Keratinocyte (primary cell): Measurements from ENCODE around the gene IL15. TPM values are rescaled to one million over a fixed set of nuclear protein-coding genes. Genes with fewer than 3 reads are reported as not detected.

Experiments
- DNase-seq: peaks from one replicate; pipeline ENCODE4 v3.0.0-alpha.2; 2011; ENCODE audit warnings: low read depth, missing footprints, low spot score
- FAIRE-seq: peaks from 2 replicates; lab custom pipeline; 2011; peaks lifted over from hg19 to GRCh38; lab: Jason Lieb, UNC
- H2AFZ ChIP-seq: 2 replicates; pipeline ENCODE4 v1.6.0; 2012; ENCODE audit warnings: low read length, control low read depth, inconsistent platforms; ENCODE audit not compliant: control insufficient read depth
- H3K27ac ChIP-seq: 2 replicates; pipeline ENCODE4 v1.5.1; 2011; ENCODE audit warnings: low read length; ENCODE audit not compliant: control insufficient read depth, insufficient read depth
- H3K27me3 ChIP-seq: 3 replicates; pipeline ENCODE4 v1.6.0; 2011; ENCODE audit warnings: low read length; ENCODE audit not compliant: control insufficient read depth, insufficient read depth; ENCODE audit errors: extremely low read depth
- H3K36me3 ChIP-seq, 2 experiments: 2 replicates in 1 of 2; 3 replicates in 1 of 2; pipeline ENCODE4 v1.5.1; 2011; ENCODE audit warnings: low read length in 2 of 2, mild to moderate bottlenecking in 1 of 2; ENCODE audit not compliant: control insufficient read depth in 2 of 2, insufficient read depth in 2 of 2; ENCODE audit errors: extremely low read depth in 1 of 2
- H3K4me1 ChIP-seq: 3 replicates; pipeline ENCODE4 v1.5.1; 2011; ENCODE audit warnings: low read length; ENCODE audit not compliant: control insufficient read depth, insufficient read depth; ENCODE audit errors: extremely low read depth
- H3K4me2 ChIP-seq: 3 replicates; pipeline ENCODE4 v1.6.0; 2011; ENCODE audit warnings: low read depth, low read length; ENCODE audit not compliant: control insufficient read depth, insufficient read depth; ENCODE audit errors: extremely low read depth
- H3K4me3 ChIP-seq, 3 experiments: fragments of 200-600 bp in 1 of 3; sonication (generic) in 1 of 3; 2 replicates in 2 of 3; 3 replicates in 1 of 3; pipeline ENCODE4 v1.5.1; 2011 to 2016; ENCODE audit warnings: low read length in 3 of 3, mild to moderate bottlenecking in 3 of 3, control low read depth in 2 of 3, inconsistent platforms in 1 of 3, low read depth in 1 of 3, mixed read lengths in 1 of 3, mixed run types in 1 of 3, moderate library complexity in 1 of 3; ENCODE audit not compliant: control insufficient read depth in 2 of 3, insufficient read depth in 2 of 3; ENCODE audit errors: extremely low read depth in 1 of 3
- H3K79me2 ChIP-seq: 2 replicates; pipeline ENCODE4 v1.6.0; 2012; ENCODE audit warnings: low read length; ENCODE audit not compliant: control insufficient read depth, insufficient read depth
- H3K9ac ChIP-seq: 3 replicates; pipeline ENCODE4 v1.6.0; 2011; ENCODE audit warnings: low read length; ENCODE audit not compliant: control insufficient read depth, insufficient read depth; ENCODE audit errors: extremely low read depth
- H3K9me1 ChIP-seq: 3 replicates; pipeline ENCODE4 v1.6.0; 2011; ENCODE audit warnings: low read length; ENCODE audit not compliant: control insufficient read depth, insufficient read depth; ENCODE audit errors: extremely low read depth
- H3K9me3 ChIP-seq: 2 replicates; pipeline ENCODE4 v1.5.1; 2012; ENCODE audit warnings: low read depth, low read length; ENCODE audit not compliant: control insufficient read depth
- H4K20me1 ChIP-seq: 3 replicates; pipeline ENCODE4 v1.6.0; 2011; ENCODE audit warnings: low read length; ENCODE audit not compliant: control insufficient read depth, insufficient read depth; ENCODE audit errors: extremely low read depth
- EZH2 ChIP-seq: IDR thresholded peaks from one replicate; pipeline ENCODE4 v1.6.1; 2012; ENCODE audit warnings: inconsistent platforms, mild to moderate bottlenecking, low read length, moderate library complexity
- dilution Hi-C: fragments of 300-500 bp; cut with MboI; formaldehyde crosslinking; loops from one replicate; pipeline ENCODE4 v1.7.0; 2020; ENCODE audit warnings: low sequenced_read_pairs; ENCODE audit not compliant: extremely low pct_ligation_motif_present
- polyA plus RNA-seq, 5 experiments: library from polyadenylated mRNA; depleted of rRNA in 3 of 5; stranded (reverse) in 3 of 5; stranded (forward) in 1 of 5; unstranded in 1 of 5; fragments of >200 nt; gene quantifications; 1 replicate in 1 of 5; 2 replicates in 3 of 5; 3 replicates in 1 of 5; pipeline versions ENCODE4 v1.2.1 to v1.2.3, GENCODE V29; 2011 to 2012; ENCODE audit warnings: missing spikeins in 2 of 5, low read depth in 1 of 5, low replicate concordance in 1 of 5
- TF ChIP-seq, protein P1 (sequence below), 3 experiments: IDR thresholded peaks in 1 of 3; conservative IDR thresholded peaks in 1 of 3; optimal IDR thresholded peaks in 1 of 3; 2 replicates in 2 of 3; 3 replicates in 1 of 3; pipeline versions ENCODE3 to v1.5.1; 2011; ENCODE audit warnings: low read length in 3 of 3, mild to moderate bottlenecking in 3 of 3, moderate library complexity in 2 of 3, control low read depth in 1 of 3, inconsistent platforms in 1 of 3; ENCODE audit not compliant: insufficient read depth in 2 of 3; ENCODE audit errors: extremely low read depth in 1 of 3

IL15 gene
- polyA plus RNA-seq, 1 donor (not counting 4 experiments of a cell fraction or from before 2014, with no cell fraction given) = 1.4 TPM

DNA sequence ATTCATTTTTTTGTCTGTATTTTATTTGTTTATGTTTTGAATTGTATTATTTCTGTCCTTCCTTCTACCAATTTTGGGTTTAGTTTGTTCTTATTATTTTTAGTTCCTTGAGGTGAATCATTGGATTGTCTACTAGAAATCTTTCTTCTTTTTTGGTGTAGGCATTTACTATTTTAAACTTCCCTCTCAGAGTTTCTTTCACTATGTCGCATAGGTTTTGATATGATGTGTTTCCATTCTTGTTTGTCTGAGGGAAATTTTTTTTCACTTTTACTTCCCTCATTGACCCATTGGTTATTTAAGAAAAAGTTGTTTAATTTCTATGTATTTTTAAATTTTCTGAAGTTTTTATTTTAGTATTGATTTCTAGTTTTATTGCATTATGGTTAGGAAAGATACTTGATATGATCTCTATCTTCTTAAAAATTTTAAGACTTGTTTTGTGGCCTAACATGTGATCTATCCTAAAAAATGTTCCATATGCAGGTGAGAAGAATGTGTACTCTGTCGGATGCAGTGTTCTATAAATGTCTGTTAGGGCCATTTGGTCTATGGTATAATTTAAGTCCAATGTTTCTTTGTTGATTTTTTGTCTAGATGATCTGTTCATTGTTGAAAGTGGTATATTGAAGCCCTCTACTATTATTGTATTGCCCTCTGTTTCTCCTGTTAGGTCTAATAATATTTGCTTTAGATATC is 68.8 kb downstream of the IL15 start:
- Histone ChIP-seq H3K4me2 (no peak overlapping the region), H3K9me1 (no peaks in the 10 kb centered on the region), H3K27ac (no peak overlapping the region), H3K9ac (no peak overlapping the region), H3K36me3 (no peaks in the 10 kb centered on the region), H3K4me3 (no peak overlapping the region), H3K4me1 (no peaks in the 10 kb centered on the region), H2AFZ (no peak overlapping the region), H3K79me2 (no peaks in the 10 kb centered on the region), H3K9me3 (no peaks in the 10 kb centered on the region), H4K20me1 (no peaks in the 10 kb centered on the region), H3K27me3 (no peaks in the 10 kb centered on the region)
- TF ChIP-seq EZH2 = no peak
- TF ChIP-seq, protein P1, sequence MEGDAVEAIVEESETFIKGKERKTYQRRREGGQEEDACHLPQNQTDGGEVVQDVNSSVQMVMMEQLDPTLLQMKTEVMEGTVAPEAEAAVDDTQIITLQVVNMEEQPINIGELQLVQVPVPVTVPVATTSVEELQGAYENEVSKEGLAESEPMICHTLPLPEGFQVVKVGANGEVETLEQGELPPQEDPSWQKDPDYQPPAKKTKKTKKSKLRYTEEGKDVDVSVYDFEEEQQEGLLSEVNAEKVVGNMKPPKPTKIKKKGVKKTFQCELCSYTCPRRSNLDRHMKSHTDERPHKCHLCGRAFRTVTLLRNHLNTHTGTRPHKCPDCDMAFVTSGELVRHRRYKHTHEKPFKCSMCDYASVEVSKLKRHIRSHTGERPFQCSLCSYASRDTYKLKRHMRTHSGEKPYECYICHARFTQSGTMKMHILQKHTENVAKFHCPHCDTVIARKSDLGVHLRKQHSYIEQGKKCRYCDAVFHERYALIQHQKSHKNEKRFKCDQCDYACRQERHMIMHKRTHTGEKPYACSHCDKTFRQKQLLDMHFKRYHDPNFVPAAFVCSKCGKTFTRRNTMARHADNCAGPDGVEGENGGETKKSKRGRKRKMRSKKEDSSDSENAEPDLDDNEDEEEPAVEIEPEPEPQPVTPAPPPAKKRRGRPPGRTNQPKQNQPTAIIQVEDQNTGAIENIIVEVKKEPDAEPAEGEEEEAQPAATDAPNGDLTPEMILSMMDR (optimal IDR thresholded peaks at IDR 0.05 in 1 of 3, IDR thresholded peaks at IDR 0.05 in 1 of 3, conservative IDR thresholded peaks at IDR 0.05 in 1 of 3; ENCODE audit: extremely low read depth in 1 of 3, insufficient read depth in 2 of 3, low read length in 3 of 3) = no peak
- dilution Hi-C loops = no loop called here
- FAIRE-seq = no peak
- no peak for DNase-seq

DNA sequence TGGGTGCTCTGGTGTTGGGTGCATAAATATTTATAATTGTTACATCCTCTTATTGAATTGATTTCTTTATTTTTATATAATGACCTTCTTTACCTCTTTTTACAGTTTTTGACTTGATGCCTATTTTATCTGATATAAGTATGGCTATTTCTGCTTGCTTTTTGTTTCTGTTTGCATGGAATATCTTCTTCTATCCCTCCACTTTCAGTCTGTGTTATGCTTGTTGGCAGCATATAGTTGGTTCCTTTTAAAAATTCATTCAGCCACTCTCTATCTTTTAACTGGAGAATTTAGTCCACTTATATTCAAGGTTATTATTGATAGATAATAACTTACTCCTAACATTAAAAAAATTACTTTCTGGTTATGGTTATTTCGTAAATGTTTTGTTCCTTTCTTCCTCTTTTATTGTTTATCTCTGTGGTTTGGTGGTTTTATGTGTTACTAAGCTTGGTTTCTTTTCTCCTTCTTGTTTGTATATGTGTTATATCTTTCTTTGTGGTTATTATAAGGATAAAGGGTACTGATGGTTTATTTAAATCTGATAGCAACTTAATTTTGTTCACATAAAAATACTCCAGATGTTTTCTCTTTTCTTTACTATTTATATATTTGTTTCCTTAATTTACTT is 69.5 kb downstream of the IL15 start:
- FAIRE-seq (no peak), DNase-seq (no peak)
- no peak overlapping the region for H3K9ac ChIP-seq
- H3K27me3 ChIP-seq = no peaks in the 10 kb centered on the region
- no peaks in the 10 kb centered on the region for H3K79me2 ChIP-seq
- dilution Hi-C loops = no loop called here
- H3K4me3 ChIP-seq = no peak overlapping the region
- H3K4me1 ChIP-seq = no peaks in the 10 kb centered on the region
- H2AFZ ChIP-seq = no peak overlapping the region
- no peaks in the 10 kb centered on the region for H3K9me3 ChIP-seq
- H3K4me2 ChIP-seq = no peak overlapping the region
- TF ChIP-seq, protein P1 (optimal IDR thresholded peaks at IDR 0.05 in 1 of 3, IDR thresholded peaks at IDR 0.05 in 1 of 3, conservative IDR thresholded peaks at IDR 0.05 in 1 of 3; ENCODE audit: extremely low read depth in 1 of 3, insufficient read depth in 2 of 3, low read length in 3 of 3) = no peak
- no peak for TF ChIP-seq EZH2
- no peaks in the 10 kb centered on the region for H3K9me1 ChIP-seq
- H3K27ac ChIP-seq = no peak overlapping the region
- H3K36me3 ChIP-seq = no peaks in the 10 kb centered on the region
- H4K20me1 ChIP-seq = no peaks in the 10 kb centered on the region
